GM21390 (cell line): ENCODE results near the gene IL17RB.

Experiments used
- ATAC-seq: cut with Tn5 transposase; IDR thresholded peaks from one replicate; pipeline ENCODE4 v1.9.1; 2021; ENCODE audit not compliant: unreplicated experiment

Gene IL17RB

GRCh38 chr3:53811143-53811927 lies 35.0 kb upstream of the IL17RB start:
- no peak for ATAC-seq

DNA sequence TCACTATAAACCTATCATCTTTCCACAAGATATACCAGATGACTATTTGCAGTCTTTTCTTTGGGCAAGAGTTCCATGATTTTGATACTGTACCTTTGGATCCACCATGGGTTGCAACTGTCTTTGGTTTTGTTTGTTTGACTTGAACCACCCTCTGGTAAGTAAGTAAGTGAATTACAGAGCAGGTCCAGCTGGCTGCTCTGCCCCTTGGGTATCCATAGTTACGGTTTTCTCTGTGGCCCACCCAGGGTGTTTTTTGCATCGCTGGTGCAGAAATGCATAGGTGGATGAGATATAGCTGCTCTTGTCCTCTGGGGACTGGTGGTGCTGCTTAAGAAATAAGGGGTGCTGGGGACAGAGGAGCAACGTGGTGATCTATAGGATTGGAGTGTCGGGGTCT lies 33.9 kb upstream of the IL17RB start:
- ATAC-seq: no peak

GRCh38 chr3:53813229-53813628 lies 33.1 kb upstream of the IL17RB start:
- ATAC-seq: no peak

GRCh38 chr3:53813876-53814275 lies 32.5 kb upstream of the IL17RB start:
- ATAC-seq: no peak

GRCh38 chr3:53815067-53815466 lies 31.3 kb upstream of the IL17RB start:
- ATAC-seq: no peak

DNA sequence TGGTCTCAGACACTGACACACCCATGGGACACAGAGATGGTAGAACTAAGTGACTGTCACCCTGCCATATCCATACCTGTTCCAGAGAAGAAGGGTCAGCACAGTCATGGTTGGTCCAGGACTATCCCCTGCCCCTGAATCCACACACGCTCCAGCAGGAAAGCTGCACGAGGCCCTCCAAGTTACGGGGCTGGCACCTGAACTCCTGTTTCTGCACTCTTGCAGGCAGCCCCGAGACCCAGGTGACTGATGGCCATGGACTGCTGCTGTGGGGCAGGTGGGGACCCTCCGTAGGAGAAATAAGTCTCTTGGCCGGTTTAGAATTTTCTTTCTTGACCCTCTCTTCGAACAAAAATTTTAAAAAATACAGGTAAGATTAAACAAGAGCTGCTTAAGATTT lies 30.7 kb upstream of the IL17RB start:
- no peak for ATAC-seq

DNA sequence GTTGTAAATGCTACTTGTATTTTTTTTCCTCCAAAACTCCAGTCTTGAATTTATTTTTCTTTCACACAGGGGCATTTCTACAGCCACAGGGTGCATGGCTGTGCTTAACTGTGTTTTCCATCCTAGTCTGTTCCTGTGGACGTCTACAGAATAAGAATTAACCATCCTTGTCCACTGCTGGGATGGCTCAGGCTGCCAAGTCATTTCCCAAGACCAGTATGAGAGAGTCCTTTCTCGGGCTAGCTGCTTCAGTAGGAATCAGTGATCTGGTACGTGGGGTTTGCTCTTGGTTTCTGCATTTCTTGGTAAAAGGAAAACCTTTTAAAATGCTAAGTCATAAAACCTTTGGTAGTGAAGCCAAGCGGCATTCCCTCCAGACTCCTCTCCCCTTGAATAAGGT lies 29.9 kb upstream of the IL17RB start:
- ATAC-seq: no peak

DNA sequence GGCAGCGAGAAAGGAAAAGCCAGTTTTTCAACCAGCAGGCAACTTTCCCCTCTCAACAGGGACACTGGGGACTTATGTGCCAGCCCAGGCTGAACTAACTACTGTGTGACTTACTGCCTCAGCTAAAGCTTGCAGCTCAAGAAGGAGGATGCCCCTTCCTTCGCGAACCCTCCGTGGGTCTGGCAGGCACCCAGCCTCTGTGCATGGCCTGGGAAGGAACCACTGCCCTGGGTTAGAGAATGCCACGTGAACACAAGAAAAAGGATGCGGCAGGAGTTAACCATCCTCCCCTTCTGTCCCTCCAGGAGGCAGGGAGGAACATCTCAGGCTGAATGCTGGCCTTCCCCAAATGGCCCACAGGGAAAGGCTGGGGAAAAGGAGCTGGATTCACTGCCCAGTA lies 29.2 kb upstream of the IL17RB start:
- no peak for ATAC-seq

- no peak for ATAC-seq
These were observed 28.6 kb upstream of the IL17RB start for GRCh38 chr3:53817809-53818208.

- ATAC-seq: no peak
These were observed 27.9 kb upstream of the IL17RB start for GRCh38 chr3:53818221-53819162.

DNA sequence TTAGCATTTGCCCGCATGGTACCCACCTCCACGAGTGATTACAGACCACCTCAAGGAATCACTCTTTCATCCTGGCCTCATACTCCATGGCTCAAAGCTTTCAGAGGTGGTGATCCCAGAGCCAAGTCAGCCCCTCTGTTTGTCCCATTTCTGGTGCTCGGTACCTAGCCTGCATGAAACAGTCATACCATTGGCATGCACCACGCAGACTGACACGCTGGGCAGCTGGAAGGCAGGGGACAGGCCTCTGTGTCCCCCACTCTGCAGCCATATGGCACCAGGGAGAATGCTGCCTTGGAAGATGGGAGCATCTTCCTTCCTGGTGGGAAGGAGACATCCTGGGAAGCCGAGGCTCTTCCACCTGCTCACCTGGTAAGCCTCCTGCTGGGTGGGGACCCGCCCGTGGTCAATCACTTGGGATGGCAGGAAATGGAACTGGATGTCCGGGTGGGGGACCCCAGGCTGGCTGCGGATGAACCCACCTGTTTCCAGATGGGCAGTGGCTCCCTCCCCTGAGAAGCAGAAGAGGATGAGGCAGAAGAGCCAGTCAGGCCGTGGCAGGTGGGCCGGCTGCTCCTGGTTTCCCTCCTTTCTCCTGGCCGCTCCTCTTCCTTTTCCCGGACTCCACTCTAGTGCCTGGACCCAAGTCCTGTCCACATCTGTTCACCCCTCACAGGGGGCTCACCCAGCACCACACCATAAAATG lies 27.1 kb upstream of the IL17RB start:
- ATAC-seq: no peak

DNA sequence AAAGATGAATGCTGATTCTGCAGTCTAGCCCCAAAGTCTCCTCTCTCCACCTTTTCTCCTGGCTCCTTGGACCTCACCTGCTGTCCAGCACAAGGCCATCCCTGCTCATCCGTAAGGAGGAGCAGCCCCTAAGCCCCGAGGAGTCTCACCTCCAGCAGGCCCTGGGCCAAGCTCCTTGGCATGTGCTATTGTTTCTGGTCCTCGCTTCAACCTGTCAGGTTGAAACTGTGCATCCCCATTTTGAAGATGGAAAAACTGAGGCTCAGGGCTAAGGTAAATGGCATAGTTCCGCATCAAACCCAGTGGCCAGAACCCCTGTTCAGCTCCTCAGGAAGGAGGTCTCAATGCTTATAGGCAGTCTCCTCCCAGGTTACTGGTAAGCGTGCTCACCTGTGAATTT lies 26.3 kb upstream of the IL17RB start:
- no peak for ATAC-seq

DNA sequence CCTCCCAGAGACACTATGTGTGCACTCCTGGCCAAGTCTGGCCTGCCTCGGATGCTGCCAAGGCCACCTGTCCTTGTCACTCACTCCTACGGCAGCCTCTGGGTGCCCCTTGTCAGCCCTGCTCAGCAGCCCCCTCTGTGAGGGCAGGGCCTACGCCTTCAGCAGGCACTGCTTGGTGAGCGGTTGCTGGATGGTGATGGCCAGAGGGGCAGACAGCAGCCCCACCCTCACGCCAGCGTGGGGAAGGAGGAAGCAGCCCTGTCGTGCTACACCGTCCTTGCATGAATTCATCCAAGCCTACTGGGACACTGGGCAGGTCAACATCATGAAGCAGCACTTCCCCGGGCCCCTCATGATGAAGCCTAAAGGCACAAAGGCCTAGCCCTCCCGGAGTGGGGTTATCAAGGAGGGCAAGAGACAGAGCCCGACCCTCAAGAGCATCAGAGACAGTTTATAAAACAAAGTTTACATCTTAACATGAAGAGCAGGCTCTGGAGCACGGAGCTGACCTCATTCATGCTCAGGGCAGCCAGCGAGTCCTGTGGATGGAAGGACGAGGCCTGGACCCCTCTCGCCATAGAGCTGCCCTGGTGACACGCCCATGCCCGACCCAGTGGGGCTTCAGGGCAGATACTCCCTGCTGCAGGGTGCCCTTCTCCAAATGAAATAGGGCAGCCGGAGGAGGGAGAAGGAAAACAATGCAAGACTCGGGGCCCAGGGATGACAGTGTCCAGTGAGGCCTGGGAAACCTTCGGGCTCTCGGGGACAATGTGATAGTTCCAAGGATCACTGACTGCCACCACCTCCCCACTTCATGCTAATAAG lies 25.4 kb upstream of the IL17RB start:
- ATAC-seq: no peak

GRCh38 chr3:53821631-53822121 lies 24.7 kb upstream of the IL17RB start:
- ATAC-seq: no peak

DNA sequence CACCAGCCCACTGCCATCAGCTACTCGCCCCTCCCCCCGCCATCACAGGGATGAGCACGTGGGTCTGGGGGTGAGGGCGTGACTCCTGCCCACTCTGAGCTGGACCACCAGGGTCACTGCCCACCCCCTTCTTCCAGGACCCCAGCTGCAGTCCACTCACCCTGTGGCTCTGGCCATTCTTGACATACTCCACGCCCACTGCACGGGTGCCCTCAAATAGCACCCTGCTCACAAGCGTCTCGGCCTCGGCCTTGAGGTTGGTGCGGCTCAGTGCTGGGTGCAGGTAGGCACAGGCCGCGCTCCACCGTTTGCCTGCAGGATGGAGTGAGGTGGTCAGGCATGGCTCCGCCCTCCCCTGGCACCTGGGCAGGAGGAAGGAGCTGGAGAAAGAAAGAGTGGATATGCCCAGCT lies 24.0 kb upstream of the IL17RB start:
- ATAC-seq: no peak

GRCh38 chr3:53823026-53823955 lies 23.1 kb upstream of the IL17RB start:
- ATAC-seq: no peak

GRCh38 chr3:53823956-53824657 lies 22.3 kb upstream of the IL17RB start:
- ATAC-seq: no peak

DNA sequence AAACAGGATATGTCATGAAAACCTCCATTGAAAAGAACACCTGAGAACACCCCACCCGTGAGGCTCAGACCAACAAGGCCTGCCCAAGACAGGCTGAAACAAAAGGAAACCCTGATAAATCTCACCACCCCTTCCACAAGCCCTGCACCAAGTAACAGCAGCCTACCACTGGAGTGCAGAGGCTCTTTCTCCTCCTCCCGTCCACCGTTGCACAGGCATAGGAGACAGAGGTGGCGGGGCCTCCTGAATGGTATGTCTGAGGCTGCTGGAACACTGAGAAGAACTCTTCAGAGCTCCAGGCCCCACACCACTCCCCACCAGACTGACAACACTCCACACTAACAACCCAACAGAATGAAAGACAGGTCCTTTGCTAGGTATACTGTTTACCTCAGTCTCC lies 21.6 kb upstream of the IL17RB start:
- no peak for ATAC-seq

- no peak for ATAC-seq
These were observed 20.3 kb upstream of the IL17RB start for GRCh38 chr3:53826048-53826447.
